AML-193 (cell line): Measurements from ENCODE around the gene SND1.

ENCODE experiments used
- DNase-seq, 2 experiments: peaks; one replicate each; lab custom pipeline; 2025; lab: John Stamatoyannopoulos, UW

Gene SND1

DNA sequence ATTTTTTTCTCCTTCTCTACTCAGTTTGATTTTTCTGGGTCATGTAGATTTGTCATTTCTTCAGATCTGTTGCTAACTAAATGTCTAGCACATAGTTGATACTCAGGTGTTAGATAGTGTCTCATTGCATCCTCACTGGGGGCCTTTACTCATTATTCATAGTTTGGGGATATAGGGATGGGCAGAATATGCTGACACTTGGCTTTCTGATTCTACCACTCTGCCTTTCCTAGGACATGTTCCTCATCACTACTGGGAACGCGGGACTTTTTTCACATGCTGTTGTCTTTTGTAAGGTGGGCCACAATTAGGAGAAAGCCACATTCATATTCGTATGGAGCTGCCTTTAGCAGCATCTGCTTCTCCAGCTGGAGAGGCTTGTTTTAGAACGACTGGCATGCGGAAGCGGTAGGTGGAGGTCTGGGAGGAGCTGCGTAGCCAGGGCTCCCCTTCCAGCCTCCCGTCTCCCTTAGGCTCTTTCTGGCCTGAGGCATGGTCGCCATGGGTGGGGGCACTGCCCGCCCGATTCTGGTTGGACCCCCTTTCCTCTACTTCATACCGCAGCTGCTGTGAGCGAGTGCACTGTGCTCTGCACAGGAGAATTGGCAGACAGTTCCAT, 78.8 kb downstream of the SND1 start:
- DNase-seq, result no peak

DNA sequence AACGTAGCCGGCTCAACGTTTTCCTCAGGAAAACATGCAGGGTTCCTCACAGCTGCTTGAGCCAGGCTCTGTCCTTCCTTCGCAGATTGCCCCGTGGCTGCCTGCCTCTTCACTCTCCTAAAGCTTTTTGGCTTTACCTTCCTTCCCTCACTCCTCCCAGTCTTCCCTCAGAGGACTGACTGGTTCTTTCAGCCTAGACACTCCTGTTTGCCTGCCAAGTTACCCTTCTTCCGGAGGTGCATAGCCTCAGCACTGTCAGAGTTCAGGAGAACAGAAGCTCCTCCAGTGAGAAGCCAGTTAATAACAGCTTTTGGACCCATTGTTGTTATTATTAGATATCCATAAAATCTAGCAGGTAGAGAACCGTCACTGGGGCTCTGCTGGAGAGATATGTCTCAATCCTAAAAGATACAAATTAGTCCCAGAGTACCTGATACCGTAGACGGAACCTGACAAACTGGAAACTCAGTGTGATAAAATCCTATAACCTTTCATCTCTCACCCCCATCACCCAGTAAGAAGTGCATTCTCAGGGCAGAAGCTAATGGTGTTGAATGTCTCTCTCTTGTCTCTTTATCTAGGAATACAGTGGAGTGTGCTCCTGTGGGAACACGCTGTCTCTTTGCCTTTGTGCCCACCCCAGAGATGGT, 79.6 kb downstream of the SND1 start:
- DNase-seq, result no peak

DNA sequence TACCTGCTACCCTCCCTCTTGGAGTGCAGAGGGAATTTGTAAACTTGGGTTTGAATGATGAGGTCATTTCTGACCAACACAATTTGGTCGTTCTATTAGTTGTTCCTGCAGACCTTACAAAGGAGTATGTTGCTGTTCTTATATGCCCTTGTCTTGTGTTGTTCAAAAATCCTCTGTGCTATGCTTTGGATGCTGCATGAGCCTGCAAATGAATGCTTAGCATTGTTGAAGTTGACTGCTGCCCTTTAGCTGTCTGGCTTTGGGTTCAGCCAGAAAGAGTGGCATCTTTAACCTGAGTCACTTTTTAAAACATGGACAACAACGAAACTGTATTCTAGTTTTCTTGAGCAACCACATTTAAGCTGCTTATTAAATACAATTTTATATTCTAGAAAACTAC, 80.3 kb downstream of the SND1 start:
- no peak for DNase-seq

DNA sequence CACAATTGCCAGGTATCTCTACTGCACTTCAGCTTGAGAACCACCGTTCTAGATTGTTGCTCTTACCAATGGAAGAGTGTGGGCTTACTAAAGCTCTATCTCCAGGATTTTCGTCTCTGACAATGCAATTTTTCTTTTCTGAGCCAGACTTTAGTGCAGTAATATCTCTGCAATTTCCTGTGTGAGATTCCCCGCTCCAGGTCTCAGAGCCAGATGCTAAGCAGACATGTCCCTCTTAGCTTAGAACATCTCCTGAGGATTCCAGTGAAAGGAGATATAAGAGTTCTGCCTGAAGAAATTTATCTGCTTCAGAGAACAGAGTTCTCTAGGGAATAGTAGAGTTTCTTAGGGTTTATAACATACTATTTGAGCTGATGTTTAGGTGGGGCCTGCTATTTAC, 82.0 kb downstream of the SND1 start:
- DNase-seq, result no peak

DNA sequence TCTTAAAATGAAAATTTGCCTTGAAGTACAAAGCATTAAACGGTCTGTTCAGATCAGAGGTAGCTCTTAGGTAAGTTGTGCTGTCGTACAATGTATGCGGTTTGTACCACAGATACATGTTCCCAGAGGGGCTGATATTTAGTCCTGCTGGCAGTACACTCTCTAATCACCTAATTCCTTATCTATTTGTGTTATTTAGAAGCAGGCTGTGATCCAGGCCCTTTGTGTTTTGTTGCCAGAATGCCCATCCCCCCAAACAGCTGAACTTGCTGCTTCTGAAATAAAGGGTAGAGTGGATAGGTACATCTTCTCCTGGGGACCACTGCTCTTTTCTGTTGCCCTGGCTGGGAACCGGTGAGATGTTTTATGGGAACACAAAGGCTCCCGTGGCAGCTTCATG, 84.5 kb downstream of the SND1 start:
- DNase-seq, result no peak

DNA sequence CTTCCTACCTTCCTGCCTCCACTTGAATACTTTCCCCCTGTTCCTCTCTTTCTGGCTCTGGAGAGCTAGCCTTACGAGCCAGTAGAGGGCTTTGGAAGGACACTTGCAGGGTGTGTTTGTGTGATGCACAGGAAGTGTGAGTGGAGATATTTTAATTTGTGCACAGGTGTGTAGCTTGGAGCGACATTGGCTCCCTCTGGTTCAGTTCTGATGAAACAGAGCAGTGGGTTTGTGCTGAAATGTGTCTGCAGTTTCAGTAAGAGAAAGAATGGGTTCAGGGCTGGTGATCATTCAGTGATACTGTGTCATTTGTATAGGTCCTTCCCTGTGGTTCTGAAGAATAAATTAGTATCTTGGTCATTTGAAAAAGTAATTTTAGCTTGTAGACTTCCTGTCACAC, 86.9 kb downstream of the SND1 start:
- DNase-seq, result no peak

GRCh38 chr7:127741764-127742375, 89.9 kb downstream of the SND1 start:
- DNase-seq, result no peak

DNA sequence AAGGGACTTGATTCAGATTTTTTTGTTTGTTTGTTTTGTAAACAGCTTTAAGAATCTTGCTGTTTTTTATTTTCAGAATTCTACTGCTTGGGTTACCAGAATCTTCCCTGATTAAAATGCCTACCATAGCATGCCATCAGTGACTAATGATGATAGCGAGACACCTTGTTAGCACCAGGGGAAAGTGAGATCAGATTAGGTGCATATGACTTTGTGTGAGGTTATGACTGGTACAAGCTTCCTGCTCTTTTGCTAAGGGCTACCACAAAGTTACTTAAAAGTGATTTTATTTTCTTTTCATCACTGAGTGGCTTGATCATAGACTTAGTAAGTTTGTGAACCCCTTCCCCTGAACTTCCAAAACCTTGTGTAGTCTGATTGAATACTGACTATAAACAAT, 93.5 kb downstream of the SND1 start:
- DNase-seq, result no peak

- DNase-seq, result no peak
These were observed 99.1 kb downstream of the SND1 start for GRCh38 chr7:127751062-127751461.

DNA sequence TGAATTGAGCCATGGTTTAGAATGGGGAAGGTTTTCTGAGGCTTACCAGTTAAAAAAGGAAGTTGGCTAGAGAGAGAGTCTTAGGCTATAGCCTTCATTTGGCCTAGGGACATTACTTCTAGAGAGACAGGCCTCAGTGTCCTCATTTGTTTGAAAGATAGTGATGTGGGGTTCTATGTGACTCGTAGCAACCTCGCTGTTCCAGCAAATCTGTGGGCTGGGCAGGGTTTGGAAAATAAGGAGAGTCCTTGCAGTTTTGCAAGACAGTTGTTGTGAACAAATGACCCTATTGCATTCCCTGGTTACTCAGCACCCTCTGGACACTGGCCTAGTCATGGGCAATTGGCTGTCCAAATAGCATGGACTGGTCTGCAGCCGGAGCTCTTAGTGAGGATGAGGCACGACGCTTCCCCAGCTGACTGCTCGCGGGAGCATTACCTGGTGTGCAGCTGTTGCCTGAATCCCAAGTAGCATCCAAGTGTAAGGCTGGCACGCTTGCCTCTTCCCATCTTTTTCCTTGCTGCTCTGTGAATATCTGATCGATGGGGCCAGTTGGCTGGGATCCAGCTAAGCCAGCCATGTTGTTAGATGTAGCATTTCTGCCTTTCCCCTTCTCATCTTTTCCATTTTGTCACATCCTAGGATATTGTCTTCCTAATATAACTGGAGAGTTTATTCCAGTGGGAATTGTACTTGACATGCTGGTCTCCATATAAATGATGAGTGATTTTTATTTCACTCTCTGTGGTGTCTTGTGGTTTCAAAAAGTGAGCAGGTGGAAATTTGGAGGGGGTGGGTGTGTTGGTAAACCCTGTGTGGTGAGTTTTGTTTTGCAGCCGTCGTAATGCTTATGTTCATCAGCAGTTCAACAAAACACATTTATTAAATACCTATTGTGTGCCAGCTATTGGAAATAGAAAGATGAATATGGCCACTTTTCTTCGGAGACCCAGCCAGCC, 99.8 kb downstream of the SND1 start:
- peak; percentile 54 to 59 for DNase-seq

DNA sequence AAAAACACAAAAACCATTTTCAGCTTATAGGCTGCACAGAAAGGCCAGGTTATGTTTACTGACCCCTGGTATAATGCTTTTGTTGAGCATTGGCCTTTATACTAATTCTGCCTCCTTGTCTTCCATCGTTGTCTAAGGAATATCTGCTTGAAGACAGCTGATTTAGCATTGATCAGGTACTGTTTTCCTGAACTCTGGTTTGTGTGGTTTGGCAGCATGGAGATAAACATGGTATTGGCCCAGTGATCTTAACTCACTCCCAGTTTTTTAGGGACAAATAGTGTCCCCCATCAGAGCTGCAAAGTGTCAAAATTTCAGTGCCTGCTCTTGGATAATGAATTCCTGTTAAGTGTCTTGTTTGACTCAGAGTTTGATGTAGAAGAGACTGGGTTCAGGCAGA, 100.8 kb downstream of the SND1 start:
- no peak for DNase-seq

GRCh38 chr7:127754457-127754856, 102.5 kb downstream of the SND1 start:
- DNase-seq, result no peak

- no peak for DNase-seq
These were observed 103.5 kb downstream of the SND1 start for GRCh38 chr7:127755521-127755920.

GRCh38 chr7:127755965-127756364, 104.0 kb downstream of the SND1 start:
- DNase-seq, result no peak

- DNase-seq, result no peak
These were observed 106.1 kb downstream of the SND1 start for GRCh38 chr7:127758105-127758504.

DNA sequence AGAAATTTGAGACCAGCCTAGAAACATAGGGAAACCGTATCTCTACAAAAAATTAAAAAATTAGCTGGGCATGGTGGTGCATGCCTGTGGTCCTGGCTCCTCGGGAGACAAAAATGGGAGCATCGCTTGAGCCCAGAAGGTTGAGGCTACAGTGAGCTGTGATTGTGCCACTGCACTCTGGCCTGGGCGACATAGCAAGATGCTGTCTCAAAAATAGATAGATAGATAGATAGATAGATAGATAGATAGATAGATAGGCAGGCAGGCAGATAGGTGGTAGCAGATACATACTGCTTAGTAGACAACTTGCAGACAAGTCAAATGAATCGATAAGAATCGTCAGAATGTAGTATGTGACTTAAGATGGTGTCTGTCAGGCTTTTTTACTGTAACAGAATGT, 106.9 kb downstream of the SND1 start:
- DNase-seq, result no peak

DNA sequence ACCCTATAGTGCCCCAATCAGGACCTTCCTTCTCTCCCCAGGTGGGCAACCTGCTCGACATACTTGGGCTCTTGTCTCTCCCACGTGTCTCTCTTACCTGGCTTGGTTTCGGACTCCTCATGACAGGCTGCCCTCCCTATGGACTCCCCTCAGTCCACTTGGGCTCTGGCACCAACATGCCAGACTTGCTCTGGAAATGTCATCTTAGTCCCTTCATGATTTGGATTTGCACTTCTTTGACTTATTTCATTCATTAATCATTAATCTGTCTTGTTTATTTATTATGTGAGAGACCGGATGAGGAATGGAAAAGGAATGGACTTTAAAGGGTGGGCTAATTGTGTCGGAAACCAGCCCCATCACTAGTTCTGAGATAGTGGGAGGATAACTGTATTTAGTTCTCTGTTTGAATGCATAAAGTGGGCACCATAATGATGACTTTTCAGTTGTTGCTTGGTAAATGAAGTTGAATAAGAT, 108.0 kb downstream of the SND1 start:
- DNase-seq, result no peak

DNA sequence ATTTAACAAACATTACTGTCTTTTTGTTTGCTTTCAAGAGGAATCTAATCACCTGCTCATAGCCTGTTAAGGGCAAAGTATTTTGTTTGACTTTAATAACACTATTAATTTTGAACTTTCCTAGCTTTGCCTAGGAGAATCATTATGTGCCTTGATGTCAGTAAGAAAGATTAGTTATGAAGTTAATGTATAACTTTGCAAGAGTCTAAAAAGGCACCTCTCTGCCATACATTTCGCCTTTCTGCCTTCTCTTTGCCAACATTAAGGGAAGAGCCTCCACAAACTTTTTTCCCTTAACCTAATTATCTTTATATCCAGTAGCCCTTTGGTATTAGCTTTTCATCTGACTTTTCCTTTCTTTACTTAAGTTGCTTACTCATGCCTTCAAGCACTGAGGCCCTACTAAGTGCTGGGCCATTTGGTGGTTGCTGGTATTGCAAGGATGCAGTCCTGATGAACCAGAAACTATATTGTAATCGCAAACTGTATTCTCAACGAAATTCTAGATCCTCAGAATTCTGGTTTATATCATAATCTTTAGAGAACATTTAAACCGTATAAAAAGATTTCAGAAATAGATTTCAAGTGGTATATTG, 108.5 kb downstream of the SND1 start:
- DNase-seq, result no peak

GRCh38 chr7:127761196-127761595, 109.2 kb downstream of the SND1 start:
- DNase-seq, result no peak

DNA sequence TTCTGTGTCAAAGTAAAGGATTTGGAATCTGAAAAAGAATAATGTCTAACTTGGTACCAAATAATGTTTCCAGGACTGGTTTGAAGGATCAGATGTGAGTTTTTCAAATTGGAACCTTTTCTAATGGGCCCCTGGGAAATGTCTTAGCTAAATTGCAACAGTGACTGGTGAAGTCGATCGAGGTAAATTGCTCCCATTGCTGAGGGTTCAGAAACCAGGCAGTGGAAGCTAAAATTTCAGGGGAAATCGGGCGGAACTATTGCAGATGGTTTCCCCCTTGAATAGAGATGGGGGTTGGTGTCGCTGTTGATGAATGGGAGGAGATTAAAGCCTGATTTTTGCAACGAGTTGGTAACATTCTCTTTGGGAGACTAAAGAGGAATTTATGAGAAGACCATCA, 112.7 kb downstream of the SND1 start:
- DNase-seq, result no peak

- DNase-seq, result no peak
These were observed 113.2 kb downstream of the SND1 start for GRCh38 chr7:127765150-127765549.

DNA sequence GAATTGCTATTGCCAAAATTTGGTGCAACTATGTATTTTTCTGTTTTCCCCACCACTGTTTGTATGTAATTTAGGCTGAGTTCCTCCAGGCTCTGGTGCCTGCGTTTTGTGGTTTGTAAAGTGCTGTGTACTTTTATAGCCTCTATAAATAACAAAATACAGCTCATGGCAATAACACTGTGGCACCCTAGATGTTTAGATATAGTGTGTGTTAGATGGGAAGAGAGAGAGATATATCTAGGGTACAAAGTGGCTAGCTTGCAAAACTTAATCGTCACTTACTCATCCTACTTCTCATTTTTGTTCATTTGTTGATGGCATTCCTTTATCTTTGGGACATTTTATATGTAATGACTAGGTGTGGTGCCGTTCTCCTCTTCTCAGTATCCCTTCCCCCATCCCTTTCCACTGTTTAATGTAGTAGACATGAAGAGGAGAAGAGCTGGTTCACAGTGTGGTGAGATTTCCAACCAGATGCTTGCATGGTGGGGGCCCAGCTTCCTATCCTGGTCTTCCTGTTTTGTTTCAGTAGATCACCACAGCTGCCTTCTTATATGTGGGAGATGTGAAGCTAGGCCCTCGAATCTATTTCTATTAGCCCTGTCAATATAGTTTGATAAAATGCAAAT, 115.0 kb downstream of the SND1 start:
- DNase-seq, result no peak
